Uterus (tissue), 4 donors: Measurements from ENCODE around the gene SAMD10. TPM values are rescaled to one million over a fixed set of nuclear protein-coding genes. Genes with fewer than 3 reads are reported as not detected.

Experiments
- DNase-seq, 2 donors: peaks; one replicate each; pipeline ENCODE4 v3.0.0-alpha.2; 2019 to 2020
- H3K27ac ChIP-seq, 2 donors: fragments of 200-600 bp; sonication (generic); 1 replicate in 1 of 2; 2 replicates in 1 of 2; pipeline ENCODE4 v1.5.1; 2016 to 2018
- H3K27me3 ChIP-seq, 2 donors: fragments of 200-600 bp; sonication (generic); one replicate each; pipeline ENCODE4 v1.5.1; 2018 to 2019; ENCODE audit warnings: control low read depth in 1 of 2
- H3K36me3 ChIP-seq, 2 donors: fragments of 200-600 bp; sonication (generic); one replicate each; pipeline ENCODE4 v1.5.1; 2019; ENCODE audit warnings: control low read depth in 1 of 2
- H3K4me1 ChIP-seq, 2 donors: fragments of 200-600 bp; sonication (generic); one replicate each; pipeline ENCODE4 v1.5.1; 2018 to 2019; ENCODE audit warnings: control low read depth in 1 of 2
- H3K4me3 ChIP-seq, 2 donors: fragments of 200-600 bp; sonication (generic); 1 replicate in 1 of 2; 2 replicates in 1 of 2; pipeline ENCODE4 v1.5.1; 2018 to 2019; ENCODE audit warnings: mild to moderate bottlenecking in 1 of 2
- H3K9me3 ChIP-seq, 2 donors: fragments of 200-600 bp; sonication (generic); one replicate each; pipeline ENCODE4 v1.5.1; 2019; ENCODE audit warnings: control low read depth in 1 of 2
- POLR2A ChIP-seq, 2 donors: fragments of 450-650 bp; IDR thresholded peaks; one replicate each; pipeline ENCODE4 v1.6.1; 2016; ENCODE audit warnings: antibody characterized with exemption in 2 of 2, mild to moderate bottlenecking in 1 of 2, moderate library complexity in 1 of 2
- intact Hi-C: fragments of 100-400 bp; cut with DNase I; formaldehyde crosslinking; loops from one replicate; pipeline ENCODE4 v1.15.1; 2023; ENCODE audit warnings: low total_unique reads
- total RNA-seq, 4 donors: library from RNA; depleted of rRNA in 3 of 4; stranded (reverse); fragments of >200 nt in 3 of 4; gene quantifications; one replicate each; pipeline versions ENCODE4 v1.1.0 to v1.2.4, GENCODE V29; 2014 to 2023
- TF ChIP-seq, protein P1 (sequence below), 4 experiments: fragments of 200-600 bp in 2 of 4; fragments of 450-650 bp in 2 of 4; sonication (generic) in 2 of 4; IDR thresholded peaks; one replicate each; pipeline ENCODE4 v1.5.1; 2016 to 2019; ENCODE audit warnings: antibody characterized with exemption in 4 of 4, mild to moderate bottlenecking in 2 of 4, moderate library complexity in 1 of 4
- donor health status: DM: yes; HTN: yes; CAD: no.

The SAMD10 gene
- total RNA-seq, 4 donors from 2014 or later = 0.83 to 7.6 (median 1.2) TPM; not detected in 1

GRCh38 chr20:63937596-63937995, 41.8 kb downstream of the SAMD10 start:
- TF ChIP-seq, protein P1, sequence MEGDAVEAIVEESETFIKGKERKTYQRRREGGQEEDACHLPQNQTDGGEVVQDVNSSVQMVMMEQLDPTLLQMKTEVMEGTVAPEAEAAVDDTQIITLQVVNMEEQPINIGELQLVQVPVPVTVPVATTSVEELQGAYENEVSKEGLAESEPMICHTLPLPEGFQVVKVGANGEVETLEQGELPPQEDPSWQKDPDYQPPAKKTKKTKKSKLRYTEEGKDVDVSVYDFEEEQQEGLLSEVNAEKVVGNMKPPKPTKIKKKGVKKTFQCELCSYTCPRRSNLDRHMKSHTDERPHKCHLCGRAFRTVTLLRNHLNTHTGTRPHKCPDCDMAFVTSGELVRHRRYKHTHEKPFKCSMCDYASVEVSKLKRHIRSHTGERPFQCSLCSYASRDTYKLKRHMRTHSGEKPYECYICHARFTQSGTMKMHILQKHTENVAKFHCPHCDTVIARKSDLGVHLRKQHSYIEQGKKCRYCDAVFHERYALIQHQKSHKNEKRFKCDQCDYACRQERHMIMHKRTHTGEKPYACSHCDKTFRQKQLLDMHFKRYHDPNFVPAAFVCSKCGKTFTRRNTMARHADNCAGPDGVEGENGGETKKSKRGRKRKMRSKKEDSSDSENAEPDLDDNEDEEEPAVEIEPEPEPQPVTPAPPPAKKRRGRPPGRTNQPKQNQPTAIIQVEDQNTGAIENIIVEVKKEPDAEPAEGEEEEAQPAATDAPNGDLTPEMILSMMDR (IDR thresholded peaks at IDR 0.05) = no peak
- no peak for TF ChIP-seq POLR2A (IDR thresholded peaks at IDR 0.05)
- no peak for DNase-seq
- Histone ChIP-seq H3K27me3 (no peaks in the 10 kb centered on the region), H3K4me3 (no peak overlapping the region), H3K9me3 (no peaks in the 10 kb centered on the region), H3K4me1 (no peaks in the 10 kb centered on the region), H3K36me3 (no peaks in the 10 kb centered on the region), H3K27ac (no peak overlapping the region)
- intact Hi-C loops = no loop called here

DNA sequence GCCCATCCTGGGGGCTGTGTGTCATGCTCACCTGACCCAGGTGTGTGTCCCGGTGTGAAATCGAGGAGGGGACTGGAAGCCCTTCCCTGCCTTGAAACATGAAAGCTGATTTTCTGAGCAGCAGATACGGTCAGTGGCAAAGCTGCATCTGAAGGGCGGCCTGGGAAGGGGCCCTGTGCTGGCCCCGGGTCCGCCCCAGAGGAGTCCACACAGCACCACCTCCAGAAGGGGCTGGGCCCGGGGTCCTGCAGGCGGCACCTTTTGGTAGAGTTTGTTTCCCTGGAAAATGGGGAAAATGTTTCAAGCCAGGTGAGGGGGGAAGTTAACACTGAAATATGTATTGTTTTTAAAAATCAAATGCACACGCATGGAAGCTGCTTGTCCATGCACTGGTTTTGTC, 44.0 kb downstream of the SAMD10 start:
- Histone ChIP-seq H3K4me3 (no peak overlapping the region), H3K27me3 (no peaks in the 10 kb centered on the region), H3K4me1 (no peaks in the 10 kb centered on the region), H3K27ac (no peak overlapping the region), H3K36me3 (no peaks in the 10 kb centered on the region), H3K9me3 (no peaks in the 10 kb centered on the region)
- DNase-seq = no peak
- intact Hi-C loops = no loop called here
- TF ChIP-seq, protein P1 (IDR thresholded peaks at IDR 0.05) = no peak
- TF ChIP-seq POLR2A (IDR thresholded peaks at IDR 0.05) = no peak

- no peak for DNase-seq
- no peaks in the 10 kb centered on the region for H3K4me1 ChIP-seq
- intact Hi-C loops = no loop called here
- no peak overlapping the region for H3K27ac ChIP-seq
- no peak overlapping the region for H3K4me3 ChIP-seq
- TF ChIP-seq, protein P1 (IDR thresholded peaks at IDR 0.05) = no peak
- no peak for TF ChIP-seq POLR2A (IDR thresholded peaks at IDR 0.05)
- no peaks in the 10 kb centered on the region for H3K27me3 ChIP-seq
- H3K9me3 ChIP-seq = no peaks in the 10 kb centered on the region
- no peaks in the 10 kb centered on the region for H3K36me3 ChIP-seq
Measured at GRCh38 chr20:63934271-63935068, 45.0 kb downstream of the SAMD10 start.

DNA sequence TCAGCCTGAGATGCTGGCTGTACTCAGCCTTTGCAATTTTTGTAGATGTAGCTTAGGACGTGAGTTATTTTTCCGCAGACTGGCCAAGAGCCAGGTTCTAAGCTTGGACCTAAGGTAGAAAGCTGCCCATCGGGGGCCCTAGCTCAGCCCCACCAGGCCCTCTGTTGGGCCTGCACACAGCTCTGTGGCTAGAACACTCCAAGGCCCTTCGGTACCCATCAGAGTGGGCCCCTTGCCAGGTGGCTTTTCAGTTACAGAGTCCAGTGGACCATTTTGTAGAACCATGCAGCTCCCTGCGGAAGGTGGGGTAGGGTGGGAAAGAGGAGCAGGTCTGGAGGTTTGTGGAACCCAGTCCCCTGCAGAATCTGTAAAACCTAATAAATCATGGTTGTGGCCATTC, 45.8 kb downstream of the SAMD10 start:
- TF ChIP-seq, protein P1 (IDR thresholded peaks at IDR 0.05) = no peak
- TF ChIP-seq POLR2A (IDR thresholded peaks at IDR 0.05) = no peak
- Histone ChIP-seq H3K27me3 (no peaks in the 10 kb centered on the region), H3K27ac (no peak overlapping the region), H3K4me3 (no peak overlapping the region), H3K36me3 (no peaks in the 10 kb centered on the region), H3K4me1 (no peaks in the 10 kb centered on the region), H3K9me3 (no peaks in the 10 kb centered on the region)
- intact Hi-C loops = no loop called here
- peak in 1 of 2 donors; percentile 21 for DNase-seq

- no peaks in the 10 kb centered on the region for H3K9me3 ChIP-seq
- intact Hi-C loops = no loop called here
- TF ChIP-seq, protein P1 (IDR thresholded peaks at IDR 0.05) = no peak
- no peak for TF ChIP-seq POLR2A (IDR thresholded peaks at IDR 0.05)
- no peaks in the 10 kb centered on the region for H3K36me3 ChIP-seq
- H3K4me3 ChIP-seq = no peak overlapping the region
- no peaks in the 10 kb centered on the region for H3K4me1 ChIP-seq
- DNase-seq = no peak
- no peak overlapping the region for H3K27ac ChIP-seq
- H3K27me3 ChIP-seq = no peaks in the 10 kb centered on the region
Measured at GRCh38 chr20:63932606-63933160, 46.8 kb downstream of the SAMD10 start.
